BLaER1 treated with 17β-estradiol and CSF1 and Interleukin-3, amounts not matched to agents 10 nM and 100 nM (cell line): ENCODE measurements around the gene KLF15.

Experiments
- H3K27ac ChIP-seq, 11 experiments: shearing (Covaris generic); formaldehyde crosslinking; 2 replicates each; pipeline ENCODE4 v1.8.1; 2022
- H3K27me3 ChIP-seq, 11 experiments: shearing (Covaris generic); formaldehyde crosslinking; 2 replicates each; pipeline ENCODE4 v1.8.1; 2022
- H3K36me3 ChIP-seq, 11 experiments: shearing (Covaris generic); formaldehyde crosslinking; 2 replicates each; pipeline ENCODE4 v1.8.1; 2022
- H3K4me1 ChIP-seq, 10 experiments: shearing (Covaris generic); formaldehyde crosslinking; 2 replicates each; pipeline ENCODE4 v1.8.1; 2022
- H3K4me2 ChIP-seq, 11 experiments: shearing (Covaris generic); formaldehyde crosslinking; 2 replicates each; pipeline ENCODE4 v1.8.1; 2022
- H3K4me3 ChIP-seq, 10 experiments: shearing (Covaris generic); formaldehyde crosslinking; 2 replicates each; pipeline ENCODE4 v1.8.1; 2022
- H3K9ac ChIP-seq, 11 experiments: shearing (Covaris generic); formaldehyde crosslinking; 2 replicates each; pipeline ENCODE4 v1.8.1; 2022
- H3K9me3 ChIP-seq, 11 experiments: shearing (Covaris generic); formaldehyde crosslinking; replicated peaks in 1 of 11; 2 replicates each; pipeline ENCODE4 v1.8.1; 2022
- H4K20me1 ChIP-seq, 11 experiments: shearing (Covaris generic); formaldehyde crosslinking; 2 replicates each; pipeline ENCODE4 v1.8.1; 2022
- Cebpa-rat ChIP-seq, 11 experiments: shearing (Covaris generic); IDR thresholded peaks; 2 replicates each; pipeline ENCODE4 v1.8.1; 2022

KLF15 gene

DNA sequence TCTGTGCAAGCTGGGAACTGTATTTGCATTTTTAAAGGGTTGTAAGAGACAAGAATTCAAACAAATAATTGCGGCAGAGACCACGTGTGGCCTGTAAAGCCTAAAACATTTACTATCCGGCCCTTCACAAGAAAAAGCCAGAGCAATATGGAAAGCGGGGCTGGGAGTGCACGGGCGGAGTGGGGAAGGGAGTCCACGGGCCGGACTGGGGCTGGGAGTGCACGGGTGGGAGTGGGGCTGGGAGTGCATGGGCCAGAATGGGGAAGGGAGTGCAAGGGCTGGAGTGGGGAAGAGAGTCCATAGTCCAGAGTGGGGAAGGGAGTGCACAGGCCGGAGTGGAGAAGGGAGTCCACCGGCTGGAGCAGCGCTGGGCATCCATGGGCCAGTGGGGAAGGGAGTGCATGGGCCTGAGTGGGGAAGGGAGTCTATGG lies 41.2 kb downstream of the KLF15 start:
- no peak overlapping the region for H3K4me2 ChIP-seq

GRCh38 chr3:126314790-126315658 lies 42.2 kb downstream of the KLF15 start:
- TF ChIP-seq Cebpa-rat (IDR thresholded peaks at IDR 0.05), result no peak
- no peaks in the 10 kb centered on the region for H3K4me1 ChIP-seq
- H3K27ac ChIP-seq, result no peak overlapping the region
- no peaks in the 10 kb centered on the region for H3K36me3 ChIP-seq
- peaks cover 0 to 17% (median 8%) of the 10 kb centered on the region in 11 experiments; a peak in 8 of 22 replicates for H3K9me3 ChIP-seq
- no peaks in the 10 kb centered on the region for H4K20me1 ChIP-seq
- no peak overlapping the region for H3K4me3 ChIP-seq
- no peaks in the 10 kb centered on the region for H3K27me3 ChIP-seq
- H3K4me2 ChIP-seq, result no peak overlapping the region
- no peak overlapping the region for H3K9ac ChIP-seq

More for the DNA sequence above, 41.2 kb downstream of the KLF15 start:
- no peaks in the 10 kb centered on the region for H4K20me1 ChIP-seq
- H3K36me3 ChIP-seq, result no peaks in the 10 kb centered on the region
- no peaks in the 10 kb centered on the region for H3K27me3 ChIP-seq
- H3K27ac ChIP-seq, result no peak overlapping the region
- H3K4me1 ChIP-seq, result no peaks in the 10 kb centered on the region
- no peak overlapping the region for H3K4me3 ChIP-seq
- no peak for TF ChIP-seq Cebpa-rat (IDR thresholded peaks at IDR 0.05)
- H3K9ac ChIP-seq, result no peak overlapping the region
- H3K9me3 ChIP-seq, result peaks cover 0 to 8% (median 0%) of the 10 kb centered on the region in 11 experiments; a peak in 3 of 22 replicates

GRCh38 chr3:126314305-126314789 lies 42.9 kb downstream of the KLF15 start:
- Histone ChIP-seq H3K27ac (no peak overlapping the region), H4K20me1 (no peaks in the 10 kb centered on the region), H3K36me3 (no peaks in the 10 kb centered on the region), H3K9me3 (peaks cover 0 to 17% (median 8%) of the 10 kb centered on the region in 11 experiments; a peak in 8 of 22 replicates), H3K4me3 (no peak overlapping the region), H3K27me3 (no peaks in the 10 kb centered on the region), H3K4me2 (no peak overlapping the region), H3K4me1 (no peaks in the 10 kb centered on the region), H3K9ac (no peak overlapping the region)
- TF ChIP-seq Cebpa-rat (IDR thresholded peaks at IDR 0.05), result no peak

- Histone ChIP-seq H3K4me2 (no peak overlapping the region), H3K36me3 (no peaks in the 10 kb centered on the region), H3K4me3 (no peak overlapping the region), H3K27me3 (no peaks in the 10 kb centered on the region), H3K4me1 (no peaks in the 10 kb centered on the region), H3K27ac (no peak overlapping the region), H3K9ac (no peak overlapping the region), H3K9me3 (peaks cover 0 to 17% (median 8%) of the 10 kb centered on the region in 11 experiments; a peak in 8 of 22 replicates), H4K20me1 (no peaks in the 10 kb centered on the region)
- TF ChIP-seq Cebpa-rat (IDR thresholded peaks at IDR 0.05), result no peak
Observed at GRCh38 chr3:126313580-126314304, 43.5 kb downstream of the KLF15 start.

GRCh38 chr3:126313166-126313565 lies 44.0 kb downstream of the KLF15 start:
- Histone ChIP-seq H3K27me3 (no peaks in the 10 kb centered on the region), H3K36me3 (no peaks in the 10 kb centered on the region), H3K4me2 (no peak overlapping the region), H3K9ac (no peak overlapping the region), H3K4me3 (no peak overlapping the region), H4K20me1 (no peaks in the 10 kb centered on the region), H3K9me3 (peaks cover 0 to 18% (median 8%) of the 10 kb centered on the region in 11 experiments; a peak in 8 of 22 replicates), H3K4me1 (no peaks in the 10 kb centered on the region), H3K27ac (no peak overlapping the region)
- no peak for TF ChIP-seq Cebpa-rat (IDR thresholded peaks at IDR 0.05)

DNA sequence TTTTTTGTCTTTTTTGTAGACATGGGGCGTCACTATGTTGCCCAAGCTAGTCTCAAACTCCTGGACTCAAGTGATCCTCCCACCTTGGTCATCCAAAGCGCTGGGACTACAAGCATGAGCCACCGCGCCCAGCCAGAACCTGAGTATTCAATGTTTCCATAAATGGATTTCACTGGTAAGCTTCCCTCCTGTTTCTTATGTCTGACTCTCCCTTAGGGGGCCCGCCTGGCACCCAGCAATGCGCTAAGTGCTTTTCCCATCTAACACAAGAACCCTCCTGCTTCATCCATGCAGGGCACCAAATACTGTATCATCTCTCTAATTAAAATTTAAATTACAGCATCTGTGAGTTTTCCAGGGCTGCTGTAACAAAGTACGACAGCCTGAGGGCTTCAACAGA lies 44.9 kb downstream of the KLF15 start:
- Histone ChIP-seq H3K9ac (no peak overlapping the region), H3K4me2 (no peak overlapping the region), H4K20me1 (no peaks in the 10 kb centered on the region), H3K27ac (no peak overlapping the region), H3K27me3 (no peaks in the 10 kb centered on the region), H3K4me1 (peaks cover 0 to 1% (median under 1%) of the 10 kb centered on the region in 10 experiments; a peak in 6 of 20 replicates), H3K9me3 (peaks cover 0 to 16% (median 8%) of the 10 kb centered on the region in 11 experiments; a peak in 8 of 22 replicates), H3K36me3 (no peaks in the 10 kb centered on the region), H3K4me3 (no peak overlapping the region)
- no peak for TF ChIP-seq Cebpa-rat (IDR thresholded peaks at IDR 0.05)

- H3K9ac ChIP-seq, result no peak overlapping the region; a peak in 1 of 22 replicates
- H3K4me1 ChIP-seq, result peaks cover 0 to 10% (median 9%) of the 10 kb centered on the region in 10 experiments; a peak in 16 of 20 replicates
- H3K4me2 ChIP-seq, result no peak overlapping the region
- H3K4me3 ChIP-seq, result no peak overlapping the region
- H3K9me3 ChIP-seq, result peaks cover 0 to 15% (median 8%) of the 10 kb centered on the region in 11 experiments; a peak in 8 of 22 replicates
- TF ChIP-seq Cebpa-rat (IDR thresholded peaks at IDR 0.05), result no peak
- H3K27me3 ChIP-seq, result no peaks in the 10 kb centered on the region
- H3K36me3 ChIP-seq, result no peaks in the 10 kb centered on the region
- no peak overlapping the region for H3K27ac ChIP-seq
- no peaks in the 10 kb centered on the region for H4K20me1 ChIP-seq
Observed at GRCh38 chr3:126311338-126311978, 45.8 kb downstream of the KLF15 start.

DNA sequence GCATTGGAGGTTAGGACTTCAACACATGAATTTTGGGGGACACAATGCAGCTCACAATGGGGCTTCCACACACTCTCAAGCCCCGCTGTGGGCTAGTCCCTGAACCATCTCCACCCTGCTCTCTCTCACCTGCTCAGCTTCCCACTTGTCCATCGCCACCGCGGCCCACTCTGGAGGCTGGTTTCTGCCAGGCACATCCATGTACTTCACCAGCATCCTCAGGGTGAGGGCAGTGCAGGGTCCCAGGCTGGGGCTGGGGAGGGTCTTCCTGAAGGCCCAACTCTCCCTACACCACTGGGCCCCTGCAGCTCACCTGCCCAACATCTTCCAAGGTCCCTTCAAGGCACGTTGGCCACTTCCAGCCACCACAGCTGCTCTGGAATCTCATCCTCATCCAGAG lies 46.4 kb downstream of the KLF15 start:
- Histone ChIP-seq H3K9me3 (peaks cover 0 to 15% (median 8%) of the 10 kb centered on the region in 11 experiments; a peak in 8 of 22 replicates), H3K9ac (no peak overlapping the region), H3K27ac (no peak overlapping the region), H3K4me2 (no peak overlapping the region), H3K4me3 (no peak overlapping the region), H3K36me3 (no peaks in the 10 kb centered on the region), H3K4me1 (peaks cover 0 to 11% (median 9%) of the 10 kb centered on the region in 10 experiments; a peak in 16 of 20 replicates), H4K20me1 (no peaks in the 10 kb centered on the region), H3K27me3 (no peaks in the 10 kb centered on the region)
- no peak for TF ChIP-seq Cebpa-rat (IDR thresholded peaks at IDR 0.05)
